SW 1271 (cell line): Measurements from ENCODE around the gene MAP9.
"Not testable (repeated sequence)": the region's sequence is repeated elsewhere in the genome, so short reads cannot be mapped to it uniquely, and the experiment has no call there.

Experiments used
- DNase-seq, 2 experiments: peaks; one replicate each; lab custom pipeline; 2025; lab: John Stamatoyannopoulos, UW

MAP9 gene

GRCh38 chr4:155376387-155377268, at the start of gene MAP9:
Gene MAP9, minus strand, starts transcription at chr4:155376965. Its CDS starts 1,115 bp downstream, at chr4:155375850.
- peak; percentile 72 to 85 for DNase-seq

GRCh38 chr4:155424778-155425177, 48.0 kb upstream of the MAP9 start:
- not testable (repeated sequence) for DNase-seq

GRCh38 chr4:155423671-155424070, 46.9 kb upstream of the MAP9 start:
- no peak for DNase-seq

GRCh38 chr4:155419266-155419665, 42.5 kb upstream of the MAP9 start:
- no peak for DNase-seq

- no peak for DNase-seq
These were observed 38.9 kb upstream of the MAP9 start for GRCh38 chr4:155415662-155416061.

GRCh38 chr4:155413451-155413850, 36.7 kb upstream of the MAP9 start:
- no peak for DNase-seq

GRCh38 chr4:155411546-155411945, 34.8 kb upstream of the MAP9 start:
- no peak for DNase-seq

GRCh38 chr4:155408796-155409195, 32.0 kb upstream of the MAP9 start:
- no peak for DNase-seq

- DNase-seq, result no peak
These were observed 30.7 kb upstream of the MAP9 start for GRCh38 chr4:155407480-155407879.

GRCh38 chr4:155405059-155405458, 28.3 kb upstream of the MAP9 start:
- no peak for DNase-seq

- peak in 1 of 2 experiments; percentile 3 for DNase-seq
These were observed 27.1 kb upstream of the MAP9 start for GRCh38 chr4:155403886-155404285.

- DNase-seq, result no peak
These were observed 26.2 kb upstream of the MAP9 start for GRCh38 chr4:155402941-155403340.

- no peak for DNase-seq
These were observed 24.1 kb upstream of the MAP9 start for GRCh38 chr4:155400893-155401292.

GRCh38 chr4:155399974-155400697, 23.4 kb upstream of the MAP9 start:
- DNase-seq, result no peak

- DNase-seq, result peak; percentile 13 to 42
These were observed 15.9 kb upstream of the MAP9 start for GRCh38 chr4:155392481-155393184.

- DNase-seq, result no peak
These were observed 15.2 kb upstream of the MAP9 start for GRCh38 chr4:155391932-155392331.

GRCh38 chr4:155388162-155388561, 11.4 kb upstream of the MAP9 start:
- DNase-seq, result no peak

GRCh38 chr4:155383541-155383940, 6.8 kb upstream of the MAP9 start:
- no peak for DNase-seq

GRCh38 chr4:155377276-155377675, 511 bp upstream of the MAP9 start:
- no peak for DNase-seq

GRCh38 chr4:155371432-155372043, 5.2 kb downstream of the MAP9 start:
- peak in 1 of 2 experiments; percentile 30 for DNase-seq

GRCh38 chr4:155367608-155368007, 9.2 kb downstream of the MAP9 start:
- DNase-seq, result no peak

- DNase-seq, result peak in 1 of 2 experiments; percentile 20
These were observed 22.7 kb downstream of the MAP9 start for GRCh38 chr4:155353923-155354540.
